Heart left ventricle (tissue), 16 donors: Measurements from ENCODE around the gene ZWILCH. TPM values are rescaled to one million over a fixed set of nuclear protein-coding genes. Genes with fewer than 3 reads are reported as not detected.
"Not testable (repeated sequence)": the region's sequence is repeated elsewhere in the genome, so short reads cannot be mapped to it uniquely, and the experiment has no call there.

Experiments
- ATAC-seq, 4 donors: fragments of 200-7000 bp; cut with Tn5 transposase; one replicate each; pipeline ENCODE4 v1.9.1; 2020 to 2022; ENCODE audit warnings: moderate library complexity in 4 of 4, mild to moderate bottlenecking in 3 of 4, moderate number of reproducible peaks in 1 of 4
- DNase-seq, 5 donors: peaks; one replicate each; pipeline ENCODE4 v3.0.0-alpha.2; 2020
- H3K27ac ChIP-seq, 12 donors: fragments of 200-600 bp; sonication (generic) in 4 of 12; one replicate each; pipeline versions ENCODE4 v1.5.0 to v1.8.0; 2016 to 2022; ENCODE audit warnings: mild to moderate bottlenecking in 2 of 12
- H3K27me3 ChIP-seq, 9 donors: fragments of 200-600 bp; sonication (generic) in 2 of 9; one replicate each; pipeline versions ENCODE4 v1.5.1 to v1.8.0; 2016 to 2022; ENCODE audit warnings: mild to moderate bottlenecking in 3 of 9
- H3K36me3 ChIP-seq, 9 donors: fragments of 200-600 bp; sonication (generic) in 2 of 9; one replicate each; pipeline versions ENCODE4 v1.5.0 to v1.8.0; 2018 to 2022; ENCODE audit warnings: mild to moderate bottlenecking in 2 of 9
- H3K4me1 ChIP-seq, 12 donors: fragments of 200-600 bp; sonication (generic) in 4 of 12; one replicate each; pipeline versions ENCODE4 v1.5.0 to v1.8.0; 2016 to 2022; ENCODE audit warnings: mild to moderate bottlenecking in 3 of 12
- H3K4me3 ChIP-seq, 12 donors: fragments of 200-600 bp; sonication (generic) in 4 of 12; one replicate each; pipeline versions ENCODE4 v1.5.0 to v1.8.0; 2017 to 2022; ENCODE audit warnings: mild to moderate bottlenecking in 9 of 12, moderate library complexity in 4 of 12
- H3K9me3 ChIP-seq, 12 donors: fragments of 200-600 bp; sonication (generic) in 4 of 12; one replicate each; pipeline versions ENCODE4 v1.5.0 to v1.8.0; 2016 to 2022; ENCODE audit warnings: mild to moderate bottlenecking in 1 of 12
- POLR2A ChIP-seq, 2 donors: fragments of 450-650 bp; IDR thresholded peaks; one replicate each; pipeline ENCODE4 v1.6.1; 2017; ENCODE audit warnings: antibody characterized with exemption in 2 of 2, mild to moderate bottlenecking in 2 of 2, moderate library complexity in 2 of 2
- WGBS, 4 donors: extraction: QIAGEN DNeasy Blood & Tissue Kit in 2 of 4; methylation state at CpG; one replicate each; pipeline versions ENCODE4 v1.1.5 to v1.1.7; 2013 to 2018; 5-methylcytosine and 5-hydroxymethylcytosine counted together
- intact Hi-C, 10 donors: fragments of 100-400 bp; cut with DNase I; formaldehyde crosslinking; loops; one replicate each; pipeline versions ENCODE4 v1.11.1 to v1.14.2; 2022
- long read RNA-seq, 3 donors: library from polyadenylated mRNA; unstranded; transcript quantifications; one replicate each; pipeline ENCODE4 v2.0.0, GENCODE V29; 2020 to 2021
- polyA plus RNA-seq, 2 donors: library from polyadenylated mRNA; stranded (reverse); fragments of 200-250 nt; gene quantifications; one replicate each; pipeline ENCODE4 v1.2.3, GENCODE V29; 2013
- total RNA-seq, 9 donors: library from RNA; depleted of rRNA in 2 of 9; stranded (reverse); fragments of >200 nt in 2 of 9; fragmentation: NEBNext Ultra II Directional in 3 of 9; extraction: Animal tissue kit (Norgen Biotek cat#: 25700) in 3 of 9; gene quantifications; one replicate each; pipeline versions ENCODE4 v1.1.0 to v1.2.4, GENCODE V29; 2016 to 2023
- TF ChIP-seq, protein P1 (sequence below), 12 donors: fragments of 200-600 bp; sonication (generic) in 4 of 12; IDR thresholded peaks; one replicate each; pipeline versions ENCODE4 v1.5.0 to v1.8.0; 2018 to 2022; ENCODE audit warnings: antibody characterized with exemption in 12 of 12, mild to moderate bottlenecking in 5 of 12
- donor health status: ischemic (EF 13 %, LVEDD 7.1; RV severe dilation, severe dysfunction).
- donor health status: healthy with polysubstance abuse.
- donor health status: DM: no; HTN: yes; CAD: no.
- donor health status: DM: no; HTN: no; CAD: no.
- donor health status: ischemic (EF 25% LVEDD 6.9; RV normal size, moderate dysfunction).
- donor health status: ischemic (EF 25% LVEDD 5.7; RV mildly dilated, moderate dysfunction).
- donor health status: healthy.
- donor health status: DM: yes; HTN: yes; CAD: no.
- donor health status: ischemic (EF 35%, LVEDD 5.7; RV mildly dilated, moderate dysfunction).
- donor health status: nonischemic (EF 11% LVEDD 7.7; RV severe dilation, severe dysfunction).
- donor health status: DM: yes; HTN: yes; CAD: no.
- donor health status: PGD.
- donor health status: ischemic (EF 29% LVEDD 5.4; RV normal size, mild dysfunction).
- donor health status: nonischemic (EF 23%, LVEDD 6.1; RV moderate dilation, normal function).

The ZWILCH gene
- 1 to 10 TPM; 1.8 to 5.4 (median 2.6) TPM for total RNA-seq
- polyA plus RNA-seq: 1 to 10 TPM in 1 of 2 donors, under 1 TPM in 1; 0.53 to 4.7 TPM
- long read RNA-seq, donor 1, partial matches to known transcripts: 0 of 1 reads
- long read RNA-seq, donor 1, other reads (novel, unspliced or antisense): 0 of 1 reads
- long read RNA-seq, donor 2, transcript ZWILCH-201 (19 exons, 3,960 nt): major isoform, 12 of 26 reads
- long read RNA-seq, donor 2, partial matches to known transcripts: 8 of 26 reads
- long read RNA-seq, donor 2, other reads (novel, unspliced or antisense): 3 of 26 reads
- long read RNA-seq, donor 3, transcript ZWILCH-201 (19 exons, 3,960 nt): major isoform, 5 of 6 reads
- long read RNA-seq, donor 3, partial matches to known transcripts: 0 of 6 reads
- long read RNA-seq, donor 3, other reads (novel, unspliced or antisense): 0 of 6 reads

DNA sequence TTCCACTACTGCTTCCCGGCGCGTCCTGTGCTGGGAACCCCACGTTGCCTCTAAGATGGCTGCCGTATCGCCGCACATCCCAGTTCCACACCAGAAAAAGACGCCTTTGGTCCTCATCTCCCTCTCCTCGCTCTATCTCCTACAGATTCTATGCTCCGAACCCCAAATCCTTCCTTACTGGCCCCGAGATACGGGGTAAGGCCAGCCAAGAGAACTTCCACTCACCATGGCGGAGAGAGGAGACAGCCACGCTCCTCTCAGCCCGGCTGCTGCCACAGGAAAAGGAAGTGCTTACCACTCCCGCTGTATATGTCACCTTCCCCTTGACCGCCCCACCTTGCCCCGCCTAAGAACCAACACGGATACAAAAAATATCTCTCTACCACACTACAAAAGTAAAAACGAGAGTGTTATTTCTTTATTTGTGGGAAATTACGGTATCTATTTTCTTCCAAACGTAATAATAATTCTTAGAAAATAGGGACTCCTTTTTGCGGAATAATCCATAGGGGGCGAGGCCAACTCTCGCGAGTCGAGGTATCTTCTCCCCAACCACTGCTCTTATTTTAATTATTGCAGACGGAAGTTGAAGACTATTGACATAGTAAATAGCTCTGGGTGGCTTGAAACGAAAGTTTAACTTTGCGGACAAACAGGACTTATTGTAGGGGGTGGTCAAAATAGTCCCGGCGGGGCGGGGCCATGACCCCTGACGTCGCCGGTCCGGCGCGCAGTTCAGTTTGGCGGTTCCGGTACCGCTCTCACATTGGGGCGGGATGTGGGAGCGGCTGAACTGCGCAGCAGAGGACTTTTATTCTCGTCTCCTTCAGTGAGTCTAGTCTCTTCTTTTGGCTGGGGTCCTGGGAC, at the start of gene ZWILCH, which contains the start of gene RPL4:
ZWILCH (plus strand) TSS at position 764 of the 867 bp plus-strand sequence; CDS start at position 777, 13 bp downstream.
RPL4 (minus strand) TSS at position 293 of the 867 bp plus-strand sequence; CDS start at position 228, 65 bp downstream.
- TF ChIP-seq, protein P1, sequence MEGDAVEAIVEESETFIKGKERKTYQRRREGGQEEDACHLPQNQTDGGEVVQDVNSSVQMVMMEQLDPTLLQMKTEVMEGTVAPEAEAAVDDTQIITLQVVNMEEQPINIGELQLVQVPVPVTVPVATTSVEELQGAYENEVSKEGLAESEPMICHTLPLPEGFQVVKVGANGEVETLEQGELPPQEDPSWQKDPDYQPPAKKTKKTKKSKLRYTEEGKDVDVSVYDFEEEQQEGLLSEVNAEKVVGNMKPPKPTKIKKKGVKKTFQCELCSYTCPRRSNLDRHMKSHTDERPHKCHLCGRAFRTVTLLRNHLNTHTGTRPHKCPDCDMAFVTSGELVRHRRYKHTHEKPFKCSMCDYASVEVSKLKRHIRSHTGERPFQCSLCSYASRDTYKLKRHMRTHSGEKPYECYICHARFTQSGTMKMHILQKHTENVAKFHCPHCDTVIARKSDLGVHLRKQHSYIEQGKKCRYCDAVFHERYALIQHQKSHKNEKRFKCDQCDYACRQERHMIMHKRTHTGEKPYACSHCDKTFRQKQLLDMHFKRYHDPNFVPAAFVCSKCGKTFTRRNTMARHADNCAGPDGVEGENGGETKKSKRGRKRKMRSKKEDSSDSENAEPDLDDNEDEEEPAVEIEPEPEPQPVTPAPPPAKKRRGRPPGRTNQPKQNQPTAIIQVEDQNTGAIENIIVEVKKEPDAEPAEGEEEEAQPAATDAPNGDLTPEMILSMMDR (IDR thresholded peaks at IDR 0.05): peak in 1 of 12 donors; percentile 16
- TF ChIP-seq POLR2A (IDR thresholded peaks at IDR 0.05): peak; percentile 42 to 84
- intact Hi-C loops: loop anchor here in 2 of 10 donors (2.0 to 5.0 kb wide), 2 partner anchors 118 to 348 kb away; partner anchors contain the start of gene MAP2K1 (in 1 of the 2)
- WGBS, 4 donors: 0% methylated on average over 46 of the region's 46 CpGs

DNA sequence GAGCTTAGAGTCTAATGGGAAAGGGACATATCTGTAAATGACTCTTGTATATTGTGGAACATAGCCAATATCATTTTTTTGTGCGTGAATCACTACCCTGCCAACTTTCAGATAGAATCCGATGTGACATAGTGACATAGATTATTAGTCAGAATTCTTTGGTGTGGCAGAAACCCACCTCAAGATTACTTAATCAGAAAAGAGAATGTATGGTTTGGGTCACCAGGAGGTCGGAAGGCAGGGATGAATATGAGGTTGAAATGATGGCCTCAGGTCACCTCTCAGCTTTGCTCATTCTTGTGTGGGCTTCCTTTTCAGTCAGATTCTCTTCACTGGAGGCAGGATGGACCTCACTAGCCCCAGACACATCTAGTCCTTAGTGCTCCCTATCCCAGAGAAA, 48.9 kb upstream of the ZWILCH start:
- Histone ChIP-seq H3K36me3 (peaks cover 0 to 14% (median 0%) of the 10 kb centered on the region in 9 donors), H3K27ac (no peak overlapping the region), H3K4me3 (no peak overlapping the region), H3K4me1 (peaks cover 0 to 16% (median 0%) of the 10 kb centered on the region in 12 donors), H3K27me3 (no peaks in the 10 kb centered on the region), H3K9me3 (no peaks in the 10 kb centered on the region)
- no peak for DNase-seq
- no peak for ATAC-seq
- TF ChIP-seq POLR2A (IDR thresholded peaks at IDR 0.05): no peak
- TF ChIP-seq, protein P1 (IDR thresholded peaks at IDR 0.05): no peak
- intact Hi-C loops: no loop called here
- 70 to 83% (median 75%) methylated on average over 3 of the region's 3 CpGs for WGBS, 4 donors

More for the DNA sequence above, at the start of gene ZWILCH, which contains the start of gene RPL4:
- ATAC-seq: peak; percentile 94 to 96 (median 94)
- DNase-seq: peak; percentile 82 to 88 (median 83)
- H3K36me3 ChIP-seq: peaks cover 0 to 37% (median 34%) of the 10 kb centered on the region in 9 donors
- H3K27me3 ChIP-seq: no peaks in the 10 kb centered on the region
- peak within 1 kb of the TSS; percentile 82 to 97 (median 91) for H3K27ac ChIP-seq
- H3K9me3 ChIP-seq: no peaks in the 10 kb centered on the region
- peak within 1 kb of the TSS; percentile 47 to 96 (median 86) for H3K4me3 ChIP-seq
- peaks cover 7 to 42% (median 22%) of the 10 kb centered on the region in 12 donors for H3K4me1 ChIP-seq

DNA sequence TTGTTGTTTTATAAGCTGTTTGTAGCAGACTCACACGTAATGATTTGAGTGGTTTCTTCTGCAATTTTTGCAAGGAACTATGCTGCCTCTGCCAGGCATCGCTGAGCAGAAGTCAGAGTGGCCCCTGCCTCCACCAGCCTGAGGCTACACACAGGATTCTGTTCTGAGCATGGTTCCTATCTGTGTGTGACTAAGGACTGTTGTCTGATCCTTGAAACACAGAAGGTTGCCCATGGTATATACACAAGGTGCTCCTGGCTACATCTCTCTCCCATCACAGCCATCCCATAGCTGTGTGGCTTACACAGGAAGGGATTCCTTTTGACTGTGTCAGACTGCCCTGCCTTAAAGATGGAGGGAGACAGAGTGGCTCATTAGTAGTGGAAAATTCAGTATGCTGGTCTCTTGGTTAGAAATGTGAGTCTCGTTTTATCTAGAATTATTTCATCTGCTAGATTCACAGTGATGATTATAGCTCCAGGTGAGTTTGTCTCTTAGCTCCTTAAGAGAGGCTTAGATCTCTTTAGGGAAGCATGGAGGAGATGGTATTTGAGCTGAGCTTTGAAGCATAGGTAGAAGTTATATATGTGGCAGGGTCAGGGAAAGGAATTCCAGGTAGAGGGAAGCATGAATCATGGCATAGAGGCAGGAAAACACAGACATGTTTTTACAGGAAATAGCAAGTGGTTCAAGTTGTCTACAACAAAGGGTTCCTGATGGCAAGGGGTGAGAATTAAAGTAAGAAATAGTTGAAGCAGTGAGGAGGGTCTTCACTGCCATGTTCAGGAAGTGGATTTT, 45.1 kb upstream of the ZWILCH start:
- intact Hi-C loops: no loop called here
- H3K27ac ChIP-seq: no peak overlapping the region

DNA sequence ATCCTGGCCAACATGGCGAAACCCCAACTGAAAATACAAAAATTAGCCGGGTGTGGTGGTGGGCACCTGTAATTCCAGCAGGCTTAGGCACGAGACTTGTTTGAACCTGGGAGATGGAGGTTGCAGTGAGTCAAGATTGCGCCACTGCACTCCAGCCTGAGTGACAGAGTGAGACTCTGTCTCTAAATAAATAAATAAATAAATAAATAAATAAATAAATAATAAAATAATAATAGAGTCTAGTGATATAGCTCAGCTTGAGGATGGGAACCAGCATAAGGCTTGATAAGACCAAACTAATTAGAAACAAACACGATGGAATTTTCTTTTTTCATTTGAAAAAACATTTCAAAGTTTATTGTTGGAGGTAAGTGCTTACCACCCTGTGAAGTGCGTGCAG, 43.8 kb upstream of the ZWILCH start:
- H3K9me3 ChIP-seq, intact Hi-C loops, H3K27ac ChIP-seq, DNase-seq, ATAC-seq, H3K4me3 ChIP-seq, H3K27me3 ChIP-seq, H3K4me1 ChIP-seq, H3K36me3 ChIP-seq: not testable (repeated sequence)
- WGBS, 4 donors: 97 to 99% (median 98%) methylated on average over 6 of the region's 6 CpGs

More for the DNA sequence above, 45.1 kb upstream of the ZWILCH start:
- H3K4me1 ChIP-seq: peaks cover 0 to 3% (median 0%) of the 10 kb centered on the region in 12 donors
- H3K36me3 ChIP-seq: peaks cover 0 to 10% (median 5%) of the 10 kb centered on the region in 9 donors
- no peak for DNase-seq
- ATAC-seq: no peak
- 91 to 97% (median 95%) methylated on average over 3 of the region's 3 CpGs for WGBS, 4 donors
- no peaks in the 10 kb centered on the region for H3K27me3 ChIP-seq
- TF ChIP-seq, protein P1 (IDR thresholded peaks at IDR 0.05): no peak
- TF ChIP-seq POLR2A (IDR thresholded peaks at IDR 0.05): no peak
- H3K4me3 ChIP-seq: no peak overlapping the region
- H3K9me3 ChIP-seq: no peaks in the 10 kb centered on the region
